ENCODE measurements around the gene TBC1D8. TPM values are rescaled to one million over a fixed set of nuclear protein-coding genes. Genes with fewer than 3 reads are reported as not detected.

TBC1D8 gene
- total and polyA plus RNA-seq, 4 donors, result 10.4 to 38.6 (median 13.4) TPM

DNA sequence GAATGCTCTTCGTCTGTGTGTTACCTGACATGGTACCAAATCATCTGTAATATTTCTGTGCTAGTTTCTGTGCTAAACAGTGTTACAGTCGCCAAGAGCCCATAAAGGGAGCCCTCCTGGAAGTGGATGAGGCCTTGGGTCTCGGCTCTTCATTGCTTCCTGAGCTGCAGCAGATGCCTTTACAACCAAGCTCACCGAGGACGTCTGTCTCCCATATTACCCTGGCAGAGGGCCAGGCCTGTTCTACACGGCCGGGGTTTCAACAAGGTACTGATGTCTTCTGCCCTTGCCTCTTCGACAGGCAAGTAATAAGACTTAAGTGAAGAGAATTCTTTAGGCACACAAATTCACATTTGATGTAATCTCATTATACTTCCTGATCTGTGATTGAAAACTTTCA is 132.2 kb downstream of the TBC1D8 start:
- TF ChIP-seq SP1 (IDR thresholded peaks at IDR 0.05) (no peak), NR2F2 (IDR thresholded peaks at IDR 0.05) (no peak), JUND (IDR thresholded peaks at IDR 0.05) (no peak), YY1 (IDR thresholded peaks at IDR 0.05) (no peak), RAD21 (IDR thresholded peaks at IDR 0.05) (no peak), TAF1 (conservative IDR thresholded peaks at IDR 0.05) (no peak), FOXA2 (IDR thresholded peaks at IDR 0.05) (no peak)
- TF ChIP-seq, protein P1, sequence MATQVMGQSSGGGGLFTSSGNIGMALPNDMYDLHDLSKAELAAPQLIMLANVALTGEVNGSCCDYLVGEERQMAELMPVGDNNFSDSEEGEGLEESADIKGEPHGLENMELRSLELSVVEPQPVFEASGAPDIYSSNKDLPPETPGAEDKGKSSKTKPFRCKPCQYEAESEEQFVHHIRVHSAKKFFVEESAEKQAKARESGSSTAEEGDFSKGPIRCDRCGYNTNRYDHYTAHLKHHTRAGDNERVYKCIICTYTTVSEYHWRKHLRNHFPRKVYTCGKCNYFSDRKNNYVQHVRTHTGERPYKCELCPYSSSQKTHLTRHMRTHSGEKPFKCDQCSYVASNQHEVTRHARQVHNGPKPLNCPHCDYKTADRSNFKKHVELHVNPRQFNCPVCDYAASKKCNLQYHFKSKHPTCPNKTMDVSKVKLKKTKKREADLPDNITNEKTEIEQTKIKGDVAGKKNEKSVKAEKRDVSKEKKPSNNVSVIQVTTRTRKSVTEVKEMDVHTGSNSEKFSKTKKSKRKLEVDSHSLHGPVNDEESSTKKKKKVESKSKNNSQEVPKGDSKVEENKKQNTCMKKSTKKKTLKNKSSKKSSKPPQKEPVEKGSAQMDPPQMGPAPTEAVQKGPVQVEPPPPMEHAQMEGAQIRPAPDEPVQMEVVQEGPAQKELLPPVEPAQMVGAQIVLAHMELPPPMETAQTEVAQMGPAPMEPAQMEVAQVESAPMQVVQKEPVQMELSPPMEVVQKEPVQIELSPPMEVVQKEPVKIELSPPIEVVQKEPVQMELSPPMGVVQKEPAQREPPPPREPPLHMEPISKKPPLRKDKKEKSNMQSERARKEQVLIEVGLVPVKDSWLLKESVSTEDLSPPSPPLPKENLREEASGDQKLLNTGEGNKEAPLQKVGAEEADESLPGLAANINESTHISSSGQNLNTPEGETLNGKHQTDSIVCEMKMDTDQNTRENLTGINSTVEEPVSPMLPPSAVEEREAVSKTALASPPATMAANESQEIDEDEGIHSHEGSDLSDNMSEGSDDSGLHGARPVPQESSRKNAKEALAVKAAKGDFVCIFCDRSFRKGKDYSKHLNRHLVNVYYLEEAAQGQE (IDR thresholded peaks at IDR 0.05), result no peak
- TF ChIP-seq, protein P2, sequence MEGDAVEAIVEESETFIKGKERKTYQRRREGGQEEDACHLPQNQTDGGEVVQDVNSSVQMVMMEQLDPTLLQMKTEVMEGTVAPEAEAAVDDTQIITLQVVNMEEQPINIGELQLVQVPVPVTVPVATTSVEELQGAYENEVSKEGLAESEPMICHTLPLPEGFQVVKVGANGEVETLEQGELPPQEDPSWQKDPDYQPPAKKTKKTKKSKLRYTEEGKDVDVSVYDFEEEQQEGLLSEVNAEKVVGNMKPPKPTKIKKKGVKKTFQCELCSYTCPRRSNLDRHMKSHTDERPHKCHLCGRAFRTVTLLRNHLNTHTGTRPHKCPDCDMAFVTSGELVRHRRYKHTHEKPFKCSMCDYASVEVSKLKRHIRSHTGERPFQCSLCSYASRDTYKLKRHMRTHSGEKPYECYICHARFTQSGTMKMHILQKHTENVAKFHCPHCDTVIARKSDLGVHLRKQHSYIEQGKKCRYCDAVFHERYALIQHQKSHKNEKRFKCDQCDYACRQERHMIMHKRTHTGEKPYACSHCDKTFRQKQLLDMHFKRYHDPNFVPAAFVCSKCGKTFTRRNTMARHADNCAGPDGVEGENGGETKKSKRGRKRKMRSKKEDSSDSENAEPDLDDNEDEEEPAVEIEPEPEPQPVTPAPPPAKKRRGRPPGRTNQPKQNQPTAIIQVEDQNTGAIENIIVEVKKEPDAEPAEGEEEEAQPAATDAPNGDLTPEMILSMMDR (IDR thresholded peaks at IDR 0.05; ENCODE audit: low read depth, low read length, missing input control), result no peak
- H3K4me1 ChIP-seq (ENCODE audit: control insufficient read depth in 4 of 4, insufficient read depth in 4 of 4, low read length in 3 of 4), result no peaks in the 10 kb centered on the region
- no peak overlapping the region for H3K27ac ChIP-seq (ENCODE audit: low read depth in 1 of 2, low read length in 2 of 2)
- no peaks in the 10 kb centered on the region for H3K9me3 ChIP-seq (ENCODE audit: control insufficient read depth in 4 of 4, low read length in 3 of 4)
- H3K36me3 ChIP-seq (ENCODE audit: control insufficient read depth in 4 of 4, insufficient read depth in 3 of 4, low read depth in 1 of 4, low read length in 3 of 4), result peaks cover 3 to 34% (median 26%) of the 10 kb centered on the region in 4 donors
- 70% methylated on average over 8 of the region's 8 CpGs for WGBS
- H3K27me3 ChIP-seq (ENCODE audit: control insufficient read depth in 4 of 4, insufficient read depth in 4 of 4, low read length in 3 of 4), result no peaks in the 10 kb centered on the region
- H3K4me3 ChIP-seq (ENCODE audit: low read depth in 1 of 3, low read length in 3 of 3), result no peak overlapping the region
- DNase-seq (ENCODE audit: low spot score), result no peak
- H3K9ac ChIP-seq (ENCODE audit: low read depth in 1 of 2, low read length in 2 of 2), result no peak overlapping the region

DNA sequence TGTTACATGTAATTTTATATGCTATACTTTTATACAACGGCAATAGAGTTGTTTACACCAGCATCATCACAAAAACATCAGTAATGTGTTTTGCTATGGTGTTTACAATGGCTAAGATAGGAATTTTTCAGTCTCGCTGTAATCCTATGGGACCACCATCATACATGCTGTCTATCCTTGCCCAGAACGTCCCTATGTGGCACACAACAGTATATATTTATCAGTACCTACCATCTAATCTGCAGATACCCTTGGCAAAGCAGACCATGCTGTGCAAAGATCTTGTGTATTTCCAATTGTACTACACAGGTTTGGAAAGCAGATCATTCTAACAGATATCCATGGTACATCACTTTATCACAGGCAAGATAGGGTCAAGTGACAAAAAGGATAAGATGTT is 133.8 kb downstream of the TBC1D8 start:
- Histone ChIP-seq H3K27ac (ENCODE audit: low read depth in 1 of 2, low read length in 2 of 2) (no peak overlapping the region), H3K9me3 (ENCODE audit: control insufficient read depth in 4 of 4, low read length in 3 of 4) (no peaks in the 10 kb centered on the region), H3K36me3 (ENCODE audit: control insufficient read depth in 4 of 4, insufficient read depth in 3 of 4, low read depth in 1 of 4, low read length in 3 of 4) (peaks cover 3 to 34% (median 22%) of the 10 kb centered on the region in 4 donors), H3K4me3 (ENCODE audit: low read depth in 1 of 3, low read length in 3 of 3) (no peak overlapping the region), H3K9ac (ENCODE audit: low read depth in 1 of 2, low read length in 2 of 2) (no peak overlapping the region), H3K27me3 (ENCODE audit: control insufficient read depth in 4 of 4, insufficient read depth in 4 of 4, low read length in 3 of 4) (no peaks in the 10 kb centered on the region), H3K4me1 (ENCODE audit: control insufficient read depth in 4 of 4, insufficient read depth in 4 of 4, low read length in 3 of 4) (peaks cover 0 to under 1% (median 0%) of the 10 kb centered on the region in 4 donors)
- DNase-seq (ENCODE audit: low spot score), result no peak
- TF ChIP-seq, protein P3, sequence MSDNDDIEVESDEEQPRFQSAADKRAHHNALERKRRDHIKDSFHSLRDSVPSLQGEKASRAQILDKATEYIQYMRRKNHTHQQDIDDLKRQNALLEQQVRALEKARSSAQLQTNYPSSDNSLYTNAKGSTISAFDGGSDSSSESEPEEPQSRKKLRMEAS (IDR thresholded peaks at IDR 0.05), result no peak
- 92% methylated on average over 3 of the region's 3 CpGs for WGBS

DNA sequence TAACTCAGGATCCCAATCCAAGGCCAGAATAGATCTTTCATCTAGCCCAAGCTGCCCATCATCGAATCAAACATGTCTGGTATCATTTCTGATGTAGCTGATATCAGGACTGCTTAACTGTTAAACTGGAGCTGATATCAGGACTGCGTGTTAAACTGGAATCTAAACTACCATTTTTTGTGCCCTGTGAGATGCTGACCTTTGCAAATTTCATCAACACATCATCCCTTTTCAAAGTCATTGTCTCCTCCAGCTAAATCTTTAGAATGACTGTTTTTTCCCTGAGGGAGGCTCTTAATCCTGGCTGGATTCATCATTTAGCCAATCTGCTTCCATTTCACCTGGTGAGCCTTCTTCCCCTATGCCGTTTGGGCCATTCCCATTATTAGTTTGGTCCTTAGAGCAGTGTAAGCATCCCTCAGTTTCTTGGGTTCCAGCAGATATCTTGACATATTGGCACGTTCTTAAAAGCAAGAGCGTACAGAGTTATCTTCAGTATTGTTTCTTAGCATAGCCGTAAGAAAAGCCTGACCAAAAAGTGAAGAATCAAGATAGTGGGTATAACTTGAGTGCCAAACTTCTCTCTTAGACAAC is 136.8 kb downstream of the TBC1D8 start:
- WGBS, result 94% methylated on average over 6 of the region's 6 CpGs
- H3K9me3 ChIP-seq (ENCODE audit: control insufficient read depth in 4 of 4, low read length in 3 of 4), result no peaks in the 10 kb centered on the region
- H3K27me3 ChIP-seq (ENCODE audit: control insufficient read depth in 4 of 4, insufficient read depth in 4 of 4, low read length in 3 of 4), result no peaks in the 10 kb centered on the region
- peaks cover 0 to 3% (median 0%) of the 10 kb centered on the region in 4 donors for H3K4me1 ChIP-seq (ENCODE audit: control insufficient read depth in 4 of 4, insufficient read depth in 4 of 4, low read length in 3 of 4)
- no peak for DNase-seq (ENCODE audit: low spot score)
- H3K36me3 ChIP-seq (ENCODE audit: control insufficient read depth in 4 of 4, insufficient read depth in 3 of 4, low read depth in 1 of 4, low read length in 3 of 4), result peaks cover 1 to 28% (median 17%) of the 10 kb centered on the region in 4 donors
- H3K9ac ChIP-seq (ENCODE audit: low read depth in 1 of 2, low read length in 2 of 2), result no peak overlapping the region
- H3K27ac ChIP-seq (ENCODE audit: low read depth in 1 of 2, low read length in 2 of 2), result no peak overlapping the region
- H3K4me3 ChIP-seq (ENCODE audit: low read depth in 1 of 3, low read length in 3 of 3), result no peak overlapping the region
- TF ChIP-seq JUND (IDR thresholded peaks at IDR 0.05) (no peak), RXRA (IDR thresholded peaks at IDR 0.05) (no peak), HNF4A (conservative IDR thresholded peaks at IDR 0.05) (no peak), EGR1 (IDR thresholded peaks at IDR 0.05; ENCODE audit: low read depth in 2 of 2) (no peak), FOXA1 (IDR thresholded peaks at IDR 0.05) (no peak), NR2F2 (IDR thresholded peaks at IDR 0.05) (no peak), GABPA (IDR thresholded peaks at IDR 0.05 in 1 of 2, conservative IDR thresholded peaks at IDR 0.05 in 1 of 2) (no peak)
- TF ChIP-seq, protein P1 (IDR thresholded peaks at IDR 0.05), result no peak
- TF ChIP-seq, protein P4, sequence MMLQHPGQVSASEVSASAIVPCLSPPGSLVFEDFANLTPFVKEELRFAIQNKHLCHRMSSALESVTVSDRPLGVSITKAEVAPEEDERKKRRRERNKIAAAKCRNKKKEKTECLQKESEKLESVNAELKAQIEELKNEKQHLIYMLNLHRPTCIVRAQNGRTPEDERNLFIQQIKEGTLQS (IDR thresholded peaks at IDR 0.05), result no peak
- TF ChIP-seq, protein P3 (IDR thresholded peaks at IDR 0.05), result no peak
